Mucosa of descending colon (tissue), 3 donors: Measurements from ENCODE around the gene CEP112. TPM values are rescaled to one million over a fixed set of nuclear protein-coding genes. Genes with fewer than 3 reads are reported as not detected.

Experiments used
- ATAC-seq: fragments of 200-7000 bp; cut with Tn5 transposase; one replicate; pipeline ENCODE4 v1.9.1; 2020; ENCODE audit warnings: mild to moderate bottlenecking, moderate library complexity
- DNase-seq, 3 donors: peaks; one replicate each; pipeline ENCODE4 v3.0.0-alpha.2; 2020
- H3K36me3 ChIP-seq: fragments of 200-600 bp; one replicate; pipeline ENCODE4 v1.8.0; 2021; ENCODE audit warnings: low read depth, mild to moderate bottlenecking
- H3K4me1 ChIP-seq: fragments of 200-600 bp; one replicate; pipeline ENCODE4 v1.8.0; 2021; ENCODE audit warnings: low read depth, mild to moderate bottlenecking
- H3K4me3 ChIP-seq: fragments of 200-600 bp; one replicate; pipeline ENCODE4 v1.8.0; 2021; ENCODE audit warnings: mild to moderate bottlenecking
- H3K9me3 ChIP-seq: fragments of 200-600 bp; one replicate; pipeline ENCODE4 v1.8.0; 2021; ENCODE audit warnings: mild to moderate bottlenecking
- intact Hi-C, 2 donors: fragments of 100-400 bp; cut with DNase I in 1 of 2; cut with micrococcal nuclease in 1 of 2; formaldehyde crosslinking; loops; one replicate each; pipeline versions ENCODE4 v1.11.0 to v1.11.1; 2022; cut with DNase I, micrococcal nuclease
- total RNA-seq, 3 donors: library from RNA; stranded (reverse); fragmentation: NEBNext Ultra II Directional in 2 of 3; extraction: Animal tissue kit (Norgen Biotek cat#: 25700) in 2 of 3; gene quantifications; one replicate each; pipeline versions ENCODE4 v1.2.1 to v1.2.4, GENCODE V29; 2021 to 2023
- TF ChIP-seq, protein P1 (sequence below): fragments of 200-600 bp; IDR thresholded peaks from one replicate; pipeline ENCODE4 v1.8.0; 2022; ENCODE audit warnings: antibody characterized with exemption, mild to moderate bottlenecking
- donor health status: DM: no; HTN: no; CAD: no; lungs with moderate emphysema.
- donor health status: DM: no; HTN: no; CAD: no.
- donor health status: DM: no; HTN: yes; CAD: no.

Gene CEP112
- total RNA-seq, 3 donors from 2014 or later: 6.3 to 18.5 (median 7.0) TPM

DNA sequence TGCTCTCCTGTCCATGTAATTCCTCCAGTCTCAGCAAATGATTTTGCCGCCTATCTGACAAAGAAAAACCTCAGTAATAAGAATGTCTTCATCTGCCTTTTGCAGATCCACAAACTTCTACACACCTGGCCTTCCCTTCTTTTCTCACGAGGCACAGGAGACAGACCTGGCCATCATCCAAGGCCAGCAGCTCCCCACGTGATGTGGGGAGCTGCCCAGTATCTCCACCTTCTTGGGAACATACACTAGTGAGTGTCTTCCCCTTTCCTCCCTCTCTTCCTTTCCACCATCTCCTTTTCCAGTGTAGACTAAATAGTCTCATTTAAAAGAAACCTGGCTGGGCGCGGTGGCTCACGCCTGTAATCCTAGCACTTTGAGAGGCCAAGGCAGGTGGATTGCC lies 274.4 kb downstream of the CEP112 start:
- TF ChIP-seq, protein P1, sequence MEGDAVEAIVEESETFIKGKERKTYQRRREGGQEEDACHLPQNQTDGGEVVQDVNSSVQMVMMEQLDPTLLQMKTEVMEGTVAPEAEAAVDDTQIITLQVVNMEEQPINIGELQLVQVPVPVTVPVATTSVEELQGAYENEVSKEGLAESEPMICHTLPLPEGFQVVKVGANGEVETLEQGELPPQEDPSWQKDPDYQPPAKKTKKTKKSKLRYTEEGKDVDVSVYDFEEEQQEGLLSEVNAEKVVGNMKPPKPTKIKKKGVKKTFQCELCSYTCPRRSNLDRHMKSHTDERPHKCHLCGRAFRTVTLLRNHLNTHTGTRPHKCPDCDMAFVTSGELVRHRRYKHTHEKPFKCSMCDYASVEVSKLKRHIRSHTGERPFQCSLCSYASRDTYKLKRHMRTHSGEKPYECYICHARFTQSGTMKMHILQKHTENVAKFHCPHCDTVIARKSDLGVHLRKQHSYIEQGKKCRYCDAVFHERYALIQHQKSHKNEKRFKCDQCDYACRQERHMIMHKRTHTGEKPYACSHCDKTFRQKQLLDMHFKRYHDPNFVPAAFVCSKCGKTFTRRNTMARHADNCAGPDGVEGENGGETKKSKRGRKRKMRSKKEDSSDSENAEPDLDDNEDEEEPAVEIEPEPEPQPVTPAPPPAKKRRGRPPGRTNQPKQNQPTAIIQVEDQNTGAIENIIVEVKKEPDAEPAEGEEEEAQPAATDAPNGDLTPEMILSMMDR: no peak
- H3K4me1 ChIP-seq: no peaks in the 10 kb centered on the region
- intact Hi-C loops: no loop called here
- H3K4me3 ChIP-seq: no peak overlapping the region
- no peaks in the 10 kb centered on the region for H3K36me3 ChIP-seq
- ATAC-seq: no peak
- no peaks in the 10 kb centered on the region for H3K9me3 ChIP-seq
- DNase-seq: no peak

DNA sequence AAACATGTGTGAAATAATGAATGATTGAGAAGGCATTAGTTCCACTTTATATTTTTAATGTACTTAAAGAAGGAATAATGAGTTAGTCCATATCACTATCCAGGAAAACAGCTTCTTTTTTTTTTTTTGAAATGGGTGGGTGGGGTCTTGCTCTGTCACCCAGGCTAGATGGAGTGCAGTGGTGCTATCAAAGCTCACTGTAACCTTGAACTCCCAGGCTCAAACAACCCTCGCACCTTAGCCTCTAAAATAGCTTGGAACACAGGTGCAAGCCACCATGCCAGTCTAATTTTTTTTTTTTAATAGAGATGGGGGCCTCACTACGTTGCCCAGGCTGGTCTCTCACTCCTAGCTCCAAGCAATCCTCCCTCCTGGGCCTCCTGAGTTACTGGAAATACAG lies 275.5 kb downstream of the CEP112 start:
- ATAC-seq (no peak), DNase-seq (no peak)
- TF ChIP-seq, protein P1: no peak
- H3K4me3 ChIP-seq: no peak overlapping the region
- H3K9me3 ChIP-seq: no peaks in the 10 kb centered on the region
- no peaks in the 10 kb centered on the region for H3K36me3 ChIP-seq
- intact Hi-C loops: no loop called here
- no peaks in the 10 kb centered on the region for H3K4me1 ChIP-seq

DNA sequence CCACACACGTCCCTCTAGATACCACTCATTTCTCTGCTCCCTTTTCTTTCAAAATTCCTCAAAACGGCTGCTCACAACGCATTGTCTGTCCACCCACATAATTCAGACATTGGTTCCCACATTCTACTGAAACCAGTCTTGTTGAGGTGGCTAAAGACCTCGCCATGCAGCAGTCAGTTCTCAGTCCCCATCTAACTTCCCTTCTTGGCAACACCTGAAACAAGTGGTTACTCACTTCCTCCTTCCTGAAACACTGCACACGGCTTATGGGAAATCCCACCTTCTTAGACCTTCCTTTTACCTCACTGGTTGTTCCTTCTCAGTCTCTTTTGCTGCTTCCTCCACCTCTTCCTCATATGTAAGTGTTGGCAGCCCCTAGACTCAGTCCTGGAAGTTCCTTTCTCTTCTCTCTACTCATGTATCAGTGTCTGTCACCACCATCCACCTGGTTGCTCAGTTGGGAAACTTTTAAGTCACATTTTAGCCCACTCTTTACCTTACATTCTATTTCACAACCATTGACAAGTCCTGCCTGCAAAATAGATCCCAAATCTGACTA lies 277.1 kb downstream of the CEP112 start:
- Histone ChIP-seq H3K4me3 (no peak overlapping the region), H3K4me1 (no peaks in the 10 kb centered on the region), H3K9me3 (peaks cover 4% of the 10 kb centered on the region), H3K36me3 (no peaks in the 10 kb centered on the region)
- intact Hi-C loops: no loop called here
- ATAC-seq: peak; percentile 29
- TF ChIP-seq, protein P1: no peak
- no peak for DNase-seq

DNA sequence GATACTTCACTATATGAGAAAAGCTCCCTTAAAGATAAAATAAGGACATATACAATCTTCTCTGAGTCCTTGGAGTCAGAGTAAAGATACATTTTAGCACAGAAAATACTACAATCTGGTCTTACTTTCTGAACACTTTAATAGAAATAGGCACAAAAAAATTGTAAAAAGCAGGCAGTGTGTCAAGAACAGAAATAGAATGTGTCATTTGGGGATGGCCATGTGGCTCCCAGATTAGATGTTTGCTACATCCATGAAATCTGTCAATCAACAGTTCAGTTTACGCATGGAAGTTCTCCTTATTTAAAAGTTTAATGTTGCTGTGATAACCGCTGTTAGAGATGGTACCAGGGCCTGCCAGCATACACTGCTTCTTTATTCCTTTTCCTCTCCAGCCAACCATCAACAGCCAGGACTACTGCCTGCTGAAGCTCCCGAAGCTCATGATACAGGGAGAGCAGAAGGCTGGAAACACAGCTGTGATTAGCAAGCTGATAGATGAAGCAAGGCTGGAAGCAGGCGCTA lies 278.5 kb downstream of the CEP112 start:
- no peak for ATAC-seq
- TF ChIP-seq, protein P1: no peak
- peaks cover 4% of the 10 kb centered on the region for H3K9me3 ChIP-seq
- no peaks in the 10 kb centered on the region for H3K36me3 ChIP-seq
- intact Hi-C loops: no loop called here
- DNase-seq: no peak
- H3K4me1 ChIP-seq: no peaks in the 10 kb centered on the region
- H3K4me3 ChIP-seq: no peak overlapping the region

DNA sequence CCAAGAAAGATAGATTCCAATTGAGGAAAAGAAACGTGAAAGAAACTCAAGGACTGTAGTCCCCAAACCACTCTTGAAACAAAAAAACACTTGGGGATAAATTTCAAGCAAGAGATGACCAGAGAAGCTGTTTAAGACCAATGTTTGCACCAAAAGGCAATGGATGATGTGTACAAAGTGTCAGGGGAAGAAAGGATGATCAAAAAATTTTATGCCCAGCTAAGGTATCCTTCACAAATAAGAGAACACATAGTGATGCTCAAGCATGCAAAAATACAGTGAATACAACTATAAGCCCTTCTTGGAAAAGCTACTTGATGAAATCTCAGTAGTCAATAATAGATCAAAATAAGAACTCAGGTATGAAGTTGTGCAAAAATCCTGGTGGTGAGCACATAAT lies 281.1 kb downstream of the CEP112 start:
- H3K9me3 ChIP-seq: peaks cover 4% of the 10 kb centered on the region
- ATAC-seq (no peak), DNase-seq (no peak)
- TF ChIP-seq, protein P1: no peak
- no peaks in the 10 kb centered on the region for H3K4me1 ChIP-seq
- no peaks in the 10 kb centered on the region for H3K36me3 ChIP-seq
- no peak overlapping the region for H3K4me3 ChIP-seq
- intact Hi-C loops: no loop called here
